Measurements from ENCODE around the gene ADAM33. TPM values are rescaled to one million over a fixed set of nuclear protein-coding genes. Genes with fewer than 3 reads are reported as not detected.

Gene ADAM33
- total and polyA plus RNA-seq, 5 donors: 11.5 to 30.5 (median 12.4) TPM

Other genes starting within 250 kb of the ADAM33 start
- gene ATRN, start 211.0 kb downstream of the ADAM33 start, total RNA-seq: 10 to 100 TPM; 30.2 to 33.1 (median 32.4) TPM
- gene ATRN, start 211.0 kb downstream of the ADAM33 start, polyA plus RNA-seq: 9.5 TPM
- not detected for gene GFRA4, start 18.6 kb downstream of the ADAM33 start, total RNA-seq
- not detected for gene GFRA4, start 18.6 kb downstream of the ADAM33 start, polyA plus RNA-seq
- 10 to 100 TPM in 1 of 4 donors, 1 to 10 TPM in 3; 6.7 to 12.3 (median 8.8) TPM for gene SIGLEC1, start 30.6 kb upstream of the ADAM33 start, total RNA-seq
- gene SIGLEC1, start 30.6 kb upstream of the ADAM33 start, polyA plus RNA-seq: 4.2 TPM
- 10 to 100 TPM in 1 of 4 donors, 1 to 10 TPM in 3; 6.1 to 13.0 (median 7.1) TPM for gene HSPA12B, start 50.7 kb upstream of the ADAM33 start, total RNA-seq
- gene HSPA12B, start 50.7 kb upstream of the ADAM33 start, polyA plus RNA-seq: 8.9 TPM
- 10 to 100 TPM; 11.7 to 13.7 (median 12.1) TPM for gene ADISSP, start 85.7 kb upstream of the ADAM33 start, total RNA-seq
- gene ADISSP, start 85.7 kb upstream of the ADAM33 start, polyA plus RNA-seq: 12.6 TPM
- gene SPEF1, start 99.4 kb upstream of the ADAM33 start, total RNA-seq: under 1 TPM in 1 of 4 donors, not detected in 3; 0.50 TPM
- gene SPEF1, start 99.4 kb upstream of the ADAM33 start, polyA plus RNA-seq: 0.07 TPM
- 10 to 100 TPM; 63.9 to 92.7 (median 72.1) TPM for gene CENPB, start 104.7 kb upstream of the ADAM33 start, total RNA-seq
- gene CENPB, start 104.7 kb upstream of the ADAM33 start, polyA plus RNA-seq: 67.4 TPM
- gene CDC25B, start 114.3 kb upstream of the ADAM33 start, total RNA-seq: 10 to 100 TPM in 3 of 4 donors, 1 to 10 TPM in 1; 10.0 to 12.2 (median 11.4) TPM
- 7.9 TPM for gene CDC25B, start 114.3 kb upstream of the ADAM33 start, polyA plus RNA-seq
- 10 to 100 TPM; 12.3 to 17.2 (median 13.5) TPM for gene AP5S1, start 138.5 kb upstream of the ADAM33 start, total RNA-seq
- 12.5 TPM for gene AP5S1, start 138.5 kb upstream of the ADAM33 start, polyA plus RNA-seq
- 10 to 100 TPM; 28.5 to 32.6 (median 30.1) TPM for gene MAVS, start 164.8 kb upstream of the ADAM33 start, total RNA-seq
- gene MAVS, start 164.8 kb upstream of the ADAM33 start, polyA plus RNA-seq: 30.0 TPM
- gene PANK2, start 207.4 kb upstream of the ADAM33 start, total RNA-seq: 10 to 100 TPM; 22.1 to 24.4 (median 23.2) TPM
- gene PANK2, start 207.4 kb upstream of the ADAM33 start, polyA plus RNA-seq: 16.2 TPM

All from right cardiac atrium (tissue), 5 donors.